IgD-negative memory B cell (primary cell): Measurements from ENCODE around the gene CRKL. TPM values are rescaled to one million over a fixed set of nuclear protein-coding genes. Genes with fewer than 3 reads are reported as not detected.
A peak's percentile ranks its signal among the peaks of the same experiment; 100 is the strongest.
"Not testable (repeated sequence)": the region's sequence is repeated elsewhere in the genome, so short reads cannot be mapped to it uniquely, and the experiment has no call there.

Experiments used
- H3K27ac Mint-ChIP-seq, 3 donors: one replicate each; pipeline ENCODE4 v1.8.0; 2020 to 2022; ENCODE audit warnings: mild to moderate bottlenecking in 3 of 3, mixed read lengths in 3 of 3, moderate library complexity in 1 of 3
- H3K27me3 Mint-ChIP-seq: one replicate; pipeline ENCODE4 v1.8.0; 2021; ENCODE audit warnings: mixed read lengths
- H3K36me3 Mint-ChIP-seq: one replicate; pipeline ENCODE4 v1.8.0; 2020; ENCODE audit warnings: mild to moderate bottlenecking, mixed read lengths
- H3K4me1 Mint-ChIP-seq, 3 donors: one replicate each; pipeline ENCODE4 v1.8.0; 2020 to 2022; ENCODE audit warnings: mixed read lengths in 3 of 3, mild to moderate bottlenecking in 1 of 3
- H3K4me3 Mint-ChIP-seq, 4 donors: one replicate each; pipeline ENCODE4 v1.8.0; 2020 to 2022; ENCODE audit warnings: mild to moderate bottlenecking in 4 of 4, mixed read lengths in 4 of 4, moderate library complexity in 3 of 4
- H3K9me3 Mint-ChIP-seq, 3 donors: one replicate each; pipeline ENCODE4 v1.8.0; 2020 to 2021; ENCODE audit warnings: mixed read lengths in 3 of 3, mild to moderate bottlenecking in 1 of 3
- polyA plus RNA-seq: library from polyadenylated mRNA; unstranded; fragments of 300-500 nt; fragmentation: Illumina TruSeq; gene quantifications from one replicate; pipeline ENCODE4 v1.2.3, GENCODE V29; 2021

Gene CRKL
- polyA plus RNA-seq, 1 donor from 2014 or later, result 47.2 TPM

GRCh38 chr22:20912494-20912893 is 4.7 kb upstream of the CRKL start:
- H3K4me1 Mint-ChIP-seq, result peaks cover 6 to 12% (median 7%) of the 10 kb centered on the region in 3 donors
- H3K9me3 Mint-ChIP-seq, result no peaks in the 10 kb centered on the region
- no peaks in the 10 kb centered on the region for H3K36me3 Mint-ChIP-seq
- no peak overlapping the region for H3K27ac Mint-ChIP-seq
- no peak overlapping the region for H3K4me3 Mint-ChIP-seq
- no peaks in the 10 kb centered on the region for H3K27me3 Mint-ChIP-seq

GRCh38 chr22:20918663-20919218 is 1.5 kb downstream of the CRKL start:
- Mint-ChIP-seq H3K4me3 (peak overlapping the region; percentile 96 to 99 (median 97)), H3K27me3 (no peaks in the 10 kb centered on the region), H3K9me3 (no peaks in the 10 kb centered on the region), H3K36me3 (peaks cover 2% of the 10 kb centered on the region), H3K4me1 (peaks cover 26 to 42% (median 31%) of the 10 kb centered on the region in 3 donors), H3K27ac (peak overlapping the region; percentile 39 to 94 (median 91))

GRCh38 chr22:20919718-20920117 is 2.5 kb downstream of the CRKL start:
- Mint-ChIP-seq H3K4me3 (peak overlapping the region; percentile 96 to 99 (median 97)), H3K27me3 (no peaks in the 10 kb centered on the region), H3K4me1 (peaks cover 23 to 37% (median 37%) of the 10 kb centered on the region in 3 donors), H3K36me3 (peaks cover 2% of the 10 kb centered on the region), H3K9me3 (no peaks in the 10 kb centered on the region), H3K27ac (peak overlapping the region in 2 of 3 donors; percentile 28 to 94)

GRCh38 chr22:20920881-20921203 is 3.6 kb downstream of the CRKL start:
- Mint-ChIP-seq H3K27me3 (no peaks in the 10 kb centered on the region), H3K9me3 (no peaks in the 10 kb centered on the region), H3K4me3 (peak overlapping the region; percentile 96 to 99 (median 97)), H3K27ac (peak overlapping the region in 2 of 3 donors; percentile 10 to 94), H3K36me3 (peaks cover 2% of the 10 kb centered on the region), H3K4me1 (peaks cover 30 to 46% (median 43%) of the 10 kb centered on the region in 3 donors)

- Mint-ChIP-seq H3K36me3 (peaks cover 2% of the 10 kb centered on the region), H3K27me3 (no peaks in the 10 kb centered on the region), H3K9me3 (no peaks in the 10 kb centered on the region), H3K4me3 (peak overlapping the region in 3 of 4 donors; percentile 35 to 73 (median 38)), H3K4me1 (peaks cover 35 to 49% (median 43%) of the 10 kb centered on the region in 3 donors), H3K27ac (peak overlapping the region in 2 of 3 donors; percentile 7 to 70)
Observed at GRCh38 chr22:20922141-20922751, 5.0 kb downstream of the CRKL start.

GRCh38 chr22:20926243-20926642 is 9.0 kb downstream of the CRKL start:
- Mint-ChIP-seq H3K4me1 (peaks cover 29 to 47% (median 33%) of the 10 kb centered on the region in 3 donors), H3K9me3 (no peaks in the 10 kb centered on the region), H3K4me3 (peak overlapping the region; percentile 3 to 83 (median 64)), H3K27me3 (no peaks in the 10 kb centered on the region), H3K36me3 (peaks cover 3% of the 10 kb centered on the region), H3K27ac (peak overlapping the region; percentile 73 to 96 (median 87))

DNA sequence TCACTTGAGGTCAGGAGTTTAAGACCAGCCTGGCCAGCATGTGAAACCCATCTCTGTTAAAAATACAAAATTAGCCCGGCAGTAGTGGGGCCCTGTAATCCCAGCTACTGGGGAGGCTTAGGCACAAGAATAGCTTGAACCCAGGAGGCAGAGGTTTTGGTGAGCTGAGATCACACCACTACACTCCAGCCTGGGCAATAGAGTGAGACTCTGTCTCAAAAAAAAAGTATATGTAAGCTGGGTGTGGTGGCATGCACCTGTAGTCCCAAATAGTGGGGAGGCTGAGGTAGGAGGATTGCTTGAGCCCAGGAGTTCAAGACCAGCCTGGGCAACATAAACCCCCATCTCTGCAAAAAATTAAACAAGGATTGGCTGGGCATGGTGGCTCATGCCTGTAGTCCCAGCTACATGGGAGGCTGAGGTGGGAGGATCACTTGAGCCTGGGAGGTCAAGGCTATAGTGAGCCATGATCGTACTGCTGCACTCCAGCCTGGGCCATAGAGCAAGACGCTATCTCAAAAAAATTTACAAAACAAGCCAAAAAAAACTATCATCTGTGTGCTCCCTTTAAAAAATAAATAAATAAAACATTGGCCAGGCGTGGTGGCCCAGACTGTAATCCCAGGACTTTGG is 10.8 kb downstream of the CRKL start:
- Mint-ChIP-seq H3K27ac (no peak overlapping the region), H3K4me3 (peak overlapping the region in 1 of 4 donors; percentile 47), H3K9me3 (no peaks in the 10 kb centered on the region), H3K4me1 (peaks cover 26 to 47% (median 27%) of the 10 kb centered on the region in 3 donors), H3K36me3 (peaks cover 3% of the 10 kb centered on the region), H3K27me3 (no peaks in the 10 kb centered on the region)

DNA sequence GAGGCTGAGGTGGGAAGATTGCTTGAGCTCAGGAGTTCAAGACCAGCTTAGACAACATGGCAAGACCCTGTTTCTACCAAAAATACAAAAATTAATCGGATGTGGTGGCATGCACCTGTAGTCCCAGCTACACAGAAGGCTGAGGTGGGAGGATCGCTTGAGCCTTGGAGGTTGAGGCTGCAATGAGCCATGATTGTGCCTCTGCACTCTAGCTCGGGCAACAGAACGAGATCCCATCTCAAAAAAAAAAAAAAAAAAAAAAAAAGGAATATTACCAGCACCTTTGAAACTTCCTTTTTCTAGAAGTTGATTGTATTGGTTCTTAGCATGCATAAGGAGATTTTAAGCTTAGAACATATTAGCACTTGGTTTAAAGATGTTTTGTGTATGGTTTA is 11.4 kb downstream of the CRKL start:
- Mint-ChIP-seq H3K9me3 (no peaks in the 10 kb centered on the region), H3K27me3 (no peaks in the 10 kb centered on the region), H3K4me1 (peaks cover 26 to 47% (median 27%) of the 10 kb centered on the region in 3 donors), H3K27ac (no peak overlapping the region), H3K4me3 (no peak overlapping the region), H3K36me3 (peaks cover 3% of the 10 kb centered on the region)

- Mint-ChIP-seq H3K36me3 (peaks cover 3% of the 10 kb centered on the region), H3K27ac (no peak overlapping the region), H3K4me1 (peaks cover 27 to 40% (median 36%) of the 10 kb centered on the region in 3 donors), H3K27me3 (no peaks in the 10 kb centered on the region), H3K4me3 (peak overlapping the region in 1 of 4 donors; percentile 45), H3K9me3 (no peaks in the 10 kb centered on the region)
Observed at GRCh38 chr22:20930004-20930403, 12.8 kb downstream of the CRKL start.

GRCh38 chr22:20930435-20930834 is 13.2 kb downstream of the CRKL start:
- Mint-ChIP-seq H3K4me1 (peaks cover 28 to 38% (median 34%) of the 10 kb centered on the region in 3 donors), H3K4me3 (peak overlapping the region in 1 of 4 donors; percentile 45)

GRCh38 chr22:20931126-20931654 is 14.0 kb downstream of the CRKL start:
- peaks cover 3% of the 10 kb centered on the region for H3K36me3 Mint-ChIP-seq

More at GRCh38 chr22:20930435-20930834, 13.2 kb downstream of the CRKL start:
- not testable (repeated sequence) for H3K27me3 Mint-ChIP-seq, H3K36me3 Mint-ChIP-seq, H3K9me3 Mint-ChIP-seq, H3K27ac Mint-ChIP-seq

GRCh38 chr22:20933910-20934309 is 16.7 kb downstream of the CRKL start:
- H3K27ac Mint-ChIP-seq, result peak overlapping the region in 1 of 3 donors; percentile 59

More at GRCh38 chr22:20931126-20931654, 14.0 kb downstream of the CRKL start:
- H3K4me1 Mint-ChIP-seq, result peaks cover 21 to 35% (median 26%) of the 10 kb centered on the region in 3 donors
- H3K27ac Mint-ChIP-seq, result no peak overlapping the region
- H3K4me3 Mint-ChIP-seq, result no peak overlapping the region
- H3K9me3 Mint-ChIP-seq, result no peaks in the 10 kb centered on the region
- H3K27me3 Mint-ChIP-seq, result no peaks in the 10 kb centered on the region

DNA sequence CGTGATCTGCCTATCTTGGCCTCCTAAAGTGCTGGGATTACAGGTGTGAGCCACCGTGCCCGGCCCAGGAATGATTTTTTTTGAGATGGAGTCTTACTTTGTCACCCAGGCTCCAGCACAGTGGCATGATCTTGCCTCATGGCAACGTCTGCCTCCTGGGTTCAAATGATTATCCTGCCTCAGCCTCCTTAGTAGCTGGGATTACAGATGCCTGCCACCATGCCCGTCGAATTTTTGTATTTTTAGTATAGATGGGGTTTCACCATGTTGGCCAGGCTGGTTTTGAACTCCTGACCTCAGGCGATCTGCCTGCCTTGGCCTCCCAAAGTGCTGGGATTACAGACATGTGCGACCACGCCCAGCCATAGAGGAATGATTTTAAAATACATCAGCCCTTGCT is 17.8 kb downstream of the CRKL start:
- H3K4me1 Mint-ChIP-seq, result peaks cover 29 to 45% (median 35%) of the 10 kb centered on the region in 3 donors
- peak overlapping the region in 1 of 3 donors; percentile 39 for H3K27ac Mint-ChIP-seq
- not testable (repeated sequence) for H3K4me3 Mint-ChIP-seq, H3K9me3 Mint-ChIP-seq, H3K27me3 Mint-ChIP-seq, H3K36me3 Mint-ChIP-seq

More at GRCh38 chr22:20933910-20934309, 16.7 kb downstream of the CRKL start:
- H3K4me1 Mint-ChIP-seq, result peaks cover 23 to 46% (median 34%) of the 10 kb centered on the region in 3 donors
- H3K36me3 Mint-ChIP-seq, result peaks cover 3% of the 10 kb centered on the region
- no peaks in the 10 kb centered on the region for H3K9me3 Mint-ChIP-seq
- H3K27me3 Mint-ChIP-seq, result no peaks in the 10 kb centered on the region
- no peak overlapping the region for H3K4me3 Mint-ChIP-seq

DNA sequence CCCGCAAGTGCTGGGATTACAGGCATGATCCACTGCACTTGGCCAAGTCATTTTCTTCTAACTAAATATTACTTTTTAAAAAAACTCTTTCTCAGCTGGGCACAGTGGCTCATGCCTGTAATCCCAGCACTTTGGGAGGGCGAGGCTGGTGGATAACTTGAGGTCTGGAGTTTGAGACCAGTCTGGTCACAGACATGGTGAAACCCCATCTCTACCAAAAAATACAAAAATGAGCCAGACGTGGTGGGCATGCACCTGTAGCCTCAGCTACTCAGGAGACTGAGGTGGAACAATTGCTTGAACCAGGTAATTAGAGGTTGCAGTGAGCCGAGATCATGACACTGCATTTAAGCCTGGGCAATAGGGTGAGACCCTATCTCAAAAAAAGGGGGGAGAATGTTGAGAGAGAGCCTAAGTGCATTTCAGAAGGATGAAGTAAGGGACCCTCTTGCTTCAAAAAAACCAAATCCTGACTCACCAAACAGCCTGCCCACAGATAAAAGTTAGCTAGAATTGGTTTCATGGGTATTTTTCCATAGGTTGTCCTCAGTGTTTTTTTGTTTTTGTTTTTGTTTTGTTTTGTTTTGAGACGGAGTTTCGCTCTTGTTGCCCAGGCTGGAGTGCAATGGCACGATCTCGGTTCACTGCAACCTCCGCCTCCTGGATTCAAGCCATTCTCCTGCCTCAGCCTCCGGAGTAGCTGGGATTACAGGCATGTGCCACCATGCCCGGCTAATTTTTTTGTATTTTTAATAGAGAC is 18.8 kb downstream of the CRKL start:
- H3K4me3 Mint-ChIP-seq, result peak overlapping the region in 1 of 4 donors; percentile 45
- H3K27ac Mint-ChIP-seq, H3K36me3 Mint-ChIP-seq, H3K27me3 Mint-ChIP-seq, H3K9me3 Mint-ChIP-seq: not testable (repeated sequence)
- H3K4me1 Mint-ChIP-seq, result peaks cover 37 to 54% (median 43%) of the 10 kb centered on the region in 3 donors
